KMS-11 (cell line): ENCODE data around the gene SCAPER.

Source experiments
- H2AFZ ChIP-seq: fragments of 200-600 bp; sonication (generic); 2 replicates; pipeline ENCODE4 v1.6.1; 2016; ENCODE audit warnings: antibody characterized with exemption, mixed run types, low read depth
- H3K27ac ChIP-seq: fragments of 200-600 bp; sonication (generic); 2 replicates; pipeline ENCODE4 v1.6.1; 2016; ENCODE audit warnings: mild to moderate bottlenecking, mixed run types
- H3K27me3 ChIP-seq: fragments of 200-600 bp; sonication (generic); 2 replicates; pipeline ENCODE4 v1.6.1; 2017; ENCODE audit warnings: mild to moderate bottlenecking, low read depth, mixed run types, moderate library complexity; ENCODE audit not compliant: insufficient read depth
- H3K36me3 ChIP-seq: fragments of 200-600 bp; sonication (generic); 2 replicates; pipeline ENCODE4 v1.6.1; 2017; ENCODE audit warnings: mild to moderate bottlenecking, mixed run types; ENCODE audit not compliant: insufficient read depth
- H3K4me1 ChIP-seq: fragments of 200-600 bp; sonication (generic); 2 replicates; pipeline ENCODE4 v1.6.1; 2016; ENCODE audit warnings: mild to moderate bottlenecking, low read depth, mixed run types; ENCODE audit not compliant: poor library complexity, severe bottlenecking
- H3K4me2 ChIP-seq: fragments of 200-600 bp; sonication (generic); 2 replicates; pipeline ENCODE4 v1.7.0; 2016; ENCODE audit warnings: mild to moderate bottlenecking, mixed run types
- H3K4me3 ChIP-seq: fragments of 200-600 bp; sonication (generic); IDR thresholded peaks from 2 replicates; pipeline ENCODE4 v1.6.1; 2017; ENCODE audit warnings: low read depth, low read length, mixed read lengths; ENCODE audit not compliant: insufficient read depth
- H3K79me2 ChIP-seq: fragments of 200-600 bp; sonication (generic); 2 replicates; pipeline ENCODE4 v1.6.1; 2016; ENCODE audit warnings: low read depth, mixed run types; ENCODE audit not compliant: insufficient read depth
- H3K9ac ChIP-seq: fragments of 200-600 bp; sonication (generic); 2 replicates; pipeline ENCODE4 v1.6.1; 2016; ENCODE audit warnings: mild to moderate bottlenecking, mixed run types
- H4K20me1 ChIP-seq: fragments of 200-600 bp; sonication (generic); 2 replicates; pipeline ENCODE4 v1.6.1; 2016; ENCODE audit warnings: mild to moderate bottlenecking, mixed run types; ENCODE audit not compliant: insufficient read depth
- TF ChIP-seq, protein P1 (sequence below): fragments of 200-600 bp; sonication (generic); conservative IDR thresholded peaks from 2 replicates; pipeline ENCODE4 v1.6.1; 2017; ENCODE audit warnings: low read depth, mild to moderate bottlenecking, antibody characterized with exemption, low read length, moderate library complexity, mixed read lengths

The SCAPER gene

DNA sequence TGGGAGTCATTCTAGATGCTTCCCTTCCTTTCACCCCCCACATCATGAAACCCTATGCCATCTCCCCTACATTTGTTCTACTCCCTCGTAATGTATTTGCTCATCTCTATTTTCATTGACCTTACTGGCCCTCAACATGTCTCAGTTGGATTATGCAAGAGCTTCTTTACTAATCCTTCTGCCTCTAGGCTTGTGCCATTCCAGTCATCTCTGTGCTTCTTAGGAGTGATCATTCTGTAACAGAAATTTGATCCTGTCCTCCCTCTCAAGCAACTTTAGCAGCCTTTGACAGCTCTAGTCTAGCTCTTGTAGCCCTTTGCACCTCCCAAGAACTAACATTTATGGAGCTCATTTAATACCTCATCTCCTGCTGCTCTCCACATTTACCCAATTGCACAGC, 503.9 kb downstream of the SCAPER start:
- Histone ChIP-seq H4K20me1 (no peaks in the 10 kb centered on the region), H3K9ac (no peak overlapping the region), H3K4me2 (no peak overlapping the region)

GRCh38 chr15:76398317-76399104, 506.6 kb downstream of the SCAPER start:
- Histone ChIP-seq H3K27me3 (no peaks in the 10 kb centered on the region), H3K36me3 (no peaks in the 10 kb centered on the region), H3K4me3 (no peak overlapping the region), H3K9ac (no peak overlapping the region), H2AFZ (no peak overlapping the region), H3K4me2 (no peak overlapping the region), H3K79me2 (no peaks in the 10 kb centered on the region), H3K4me1 (no peaks in the 10 kb centered on the region), H4K20me1 (no peaks in the 10 kb centered on the region), H3K27ac (no peak overlapping the region)
- TF ChIP-seq, protein P1, sequence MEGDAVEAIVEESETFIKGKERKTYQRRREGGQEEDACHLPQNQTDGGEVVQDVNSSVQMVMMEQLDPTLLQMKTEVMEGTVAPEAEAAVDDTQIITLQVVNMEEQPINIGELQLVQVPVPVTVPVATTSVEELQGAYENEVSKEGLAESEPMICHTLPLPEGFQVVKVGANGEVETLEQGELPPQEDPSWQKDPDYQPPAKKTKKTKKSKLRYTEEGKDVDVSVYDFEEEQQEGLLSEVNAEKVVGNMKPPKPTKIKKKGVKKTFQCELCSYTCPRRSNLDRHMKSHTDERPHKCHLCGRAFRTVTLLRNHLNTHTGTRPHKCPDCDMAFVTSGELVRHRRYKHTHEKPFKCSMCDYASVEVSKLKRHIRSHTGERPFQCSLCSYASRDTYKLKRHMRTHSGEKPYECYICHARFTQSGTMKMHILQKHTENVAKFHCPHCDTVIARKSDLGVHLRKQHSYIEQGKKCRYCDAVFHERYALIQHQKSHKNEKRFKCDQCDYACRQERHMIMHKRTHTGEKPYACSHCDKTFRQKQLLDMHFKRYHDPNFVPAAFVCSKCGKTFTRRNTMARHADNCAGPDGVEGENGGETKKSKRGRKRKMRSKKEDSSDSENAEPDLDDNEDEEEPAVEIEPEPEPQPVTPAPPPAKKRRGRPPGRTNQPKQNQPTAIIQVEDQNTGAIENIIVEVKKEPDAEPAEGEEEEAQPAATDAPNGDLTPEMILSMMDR = no peak

More for the DNA sequence above, 503.9 kb downstream of the SCAPER start:
- Histone ChIP-seq H3K27me3 (no peaks in the 10 kb centered on the region), H3K4me3 (no peak overlapping the region), H3K79me2 (no peaks in the 10 kb centered on the region), H2AFZ (no peak overlapping the region), H3K27ac (no peak overlapping the region), H3K4me1 (no peaks in the 10 kb centered on the region), H3K36me3 (no peaks in the 10 kb centered on the region)
- TF ChIP-seq, protein P1 = no peak

GRCh38 chr15:76393614-76394013, 511.5 kb downstream of the SCAPER start:
- no peak overlapping the region for H3K4me3 ChIP-seq
- H3K27me3 ChIP-seq = no peaks in the 10 kb centered on the region
- H3K27ac ChIP-seq = no peak overlapping the region
- no peaks in the 10 kb centered on the region for H3K36me3 ChIP-seq
- H4K20me1 ChIP-seq = no peaks in the 10 kb centered on the region
- TF ChIP-seq, protein P1 = no peak
- no peak overlapping the region for H3K4me2 ChIP-seq
- H3K4me1 ChIP-seq = no peaks in the 10 kb centered on the region
- H3K9ac ChIP-seq = no peak overlapping the region
- no peaks in the 10 kb centered on the region for H3K79me2 ChIP-seq
- no peak overlapping the region for H2AFZ ChIP-seq

DNA sequence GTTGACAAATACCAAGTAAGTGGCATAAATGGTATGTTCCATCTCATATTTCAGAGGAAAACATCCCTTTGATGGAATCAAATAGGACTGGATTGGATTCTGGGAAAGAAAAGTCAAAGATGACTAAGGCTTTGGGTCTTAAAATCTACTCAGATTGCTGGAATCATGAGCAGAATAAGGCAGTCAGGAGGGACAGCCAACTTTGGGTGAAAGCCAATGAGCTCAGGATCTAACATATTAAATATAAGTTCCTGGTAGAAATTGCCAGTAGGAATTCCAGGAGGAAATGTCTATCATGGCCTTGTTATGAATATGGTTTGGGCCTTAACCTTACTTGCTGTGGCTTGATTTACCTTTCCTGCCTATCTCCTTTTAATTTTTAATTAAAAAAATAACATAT, 513.3 kb downstream of the SCAPER start:
- Histone ChIP-seq H4K20me1 (no peaks in the 10 kb centered on the region), H3K79me2 (no peaks in the 10 kb centered on the region), H3K4me3 (no peak overlapping the region), H3K27ac (no peak overlapping the region), H2AFZ (no peak overlapping the region), H3K36me3 (no peaks in the 10 kb centered on the region), H3K4me2 (no peak overlapping the region), H3K9ac (no peak overlapping the region), H3K4me1 (no peaks in the 10 kb centered on the region), H3K27me3 (no peaks in the 10 kb centered on the region)
- TF ChIP-seq, protein P1 = no peak
